ENCODE results near the gene MSL2.
"Not testable (repeated sequence)": the region's sequence is repeated elsewhere in the genome, so short reads cannot be mapped to it uniquely, and the experiment has no call there.

MSL2 gene

DNA sequence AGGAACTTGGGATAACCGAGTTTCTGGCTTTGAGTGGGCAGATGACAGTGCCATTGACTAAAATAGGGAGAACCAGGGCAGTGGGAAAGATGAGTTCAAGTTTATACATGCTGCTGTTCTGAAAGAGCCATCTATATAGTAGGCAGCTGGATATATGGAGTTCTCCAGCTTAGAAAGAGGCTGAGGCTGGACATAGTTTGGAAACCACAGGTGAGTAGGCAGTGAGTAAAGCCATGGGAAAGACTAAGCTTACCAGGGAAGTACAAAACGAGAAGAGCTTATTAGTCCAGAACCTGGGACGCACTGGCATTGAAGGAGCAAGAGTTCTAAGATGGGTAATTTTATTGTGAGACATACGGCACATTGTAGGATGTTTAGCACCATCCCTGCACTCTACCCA lies 54.2 kb downstream of the MSL2 start:
- DNase-seq: no peak

DNA sequence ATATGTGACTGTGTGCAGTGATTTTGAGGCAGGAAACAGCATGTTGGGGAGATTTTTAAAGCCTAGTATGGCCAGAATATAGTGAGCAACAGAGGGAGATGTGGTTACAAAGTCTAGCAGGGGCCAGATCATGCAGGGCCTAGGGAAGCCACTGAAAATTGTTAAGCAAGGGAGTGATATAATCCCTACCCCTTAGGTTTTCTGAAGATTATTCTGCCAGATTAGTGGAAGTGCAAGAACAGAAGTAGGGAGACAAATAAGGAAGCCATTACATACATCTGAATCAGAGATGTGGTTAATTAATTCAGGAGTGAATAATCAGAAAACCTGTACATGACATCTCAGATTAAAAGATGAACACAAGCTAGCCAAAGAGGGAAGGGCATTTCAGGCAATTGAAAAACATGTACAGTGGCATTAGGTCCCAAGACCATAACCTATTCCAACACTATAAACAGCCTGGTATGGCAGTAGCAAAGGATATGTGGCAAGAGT lies 54.8 kb downstream of the MSL2 start:
- no peak for DNase-seq

DNA sequence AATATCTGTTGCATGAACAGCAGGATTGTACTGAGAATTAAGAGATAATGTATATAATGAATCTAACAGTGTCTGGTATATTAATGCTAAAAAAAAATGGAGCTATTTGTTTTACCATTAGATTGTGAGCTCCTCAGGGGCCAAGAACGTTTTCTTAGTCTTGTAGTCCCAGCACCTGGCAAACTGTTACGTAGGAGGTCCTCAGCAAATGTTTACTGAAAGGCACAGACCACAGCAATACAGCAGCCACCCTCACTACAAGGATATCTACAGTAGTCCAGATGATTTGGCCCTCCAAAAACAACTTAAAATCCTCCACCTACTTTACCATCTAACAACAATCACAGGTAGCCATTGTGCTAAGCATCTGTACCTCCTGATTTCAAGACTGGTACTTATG lies 59.7 kb downstream of the MSL2 start:
- peak; percentile 46 to 71 for DNase-seq

- no peak for DNase-seq
Measured at GRCh38 chr3:136135039-136135802, 60.9 kb downstream of the MSL2 start.

DNA sequence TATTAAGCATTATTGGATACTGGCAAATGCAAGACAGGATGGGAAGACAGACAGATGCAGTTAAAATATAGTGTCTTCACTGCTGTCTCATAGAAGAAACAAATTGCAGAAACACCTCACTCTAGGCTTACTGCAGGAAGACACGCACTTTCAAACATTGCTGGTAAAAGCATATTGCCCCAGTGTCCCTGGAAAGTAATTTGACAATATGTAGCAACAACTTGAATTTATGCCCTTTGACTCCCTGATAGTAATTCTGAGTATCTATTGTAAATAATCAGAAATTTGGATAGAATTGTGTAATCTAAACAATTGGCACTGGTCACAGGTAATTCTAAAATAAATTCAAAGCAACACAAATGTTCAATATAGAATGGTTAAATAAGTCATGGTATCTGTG lies 62.0 kb downstream of the MSL2 start:
- no peak for DNase-seq

DNA sequence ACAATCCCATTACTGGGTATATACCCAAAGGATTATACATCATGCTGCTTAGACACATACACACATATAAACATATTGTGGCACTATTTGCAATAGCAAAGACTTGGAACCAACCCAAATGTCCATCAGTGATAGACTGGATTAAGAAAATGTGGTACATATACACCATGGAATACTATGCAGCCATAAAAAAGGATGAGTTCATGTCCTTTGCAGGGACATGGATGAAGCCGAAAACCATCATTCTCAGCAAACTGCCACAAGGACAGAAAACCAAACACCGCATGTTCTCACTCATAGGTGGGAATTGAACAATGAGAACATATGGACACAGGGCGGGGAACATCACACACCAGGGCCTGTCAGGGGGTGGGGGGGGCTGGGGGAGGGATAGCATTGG lies 64.5 kb downstream of the MSL2 start:
- DNase-seq: not testable (repeated sequence)

DNA sequence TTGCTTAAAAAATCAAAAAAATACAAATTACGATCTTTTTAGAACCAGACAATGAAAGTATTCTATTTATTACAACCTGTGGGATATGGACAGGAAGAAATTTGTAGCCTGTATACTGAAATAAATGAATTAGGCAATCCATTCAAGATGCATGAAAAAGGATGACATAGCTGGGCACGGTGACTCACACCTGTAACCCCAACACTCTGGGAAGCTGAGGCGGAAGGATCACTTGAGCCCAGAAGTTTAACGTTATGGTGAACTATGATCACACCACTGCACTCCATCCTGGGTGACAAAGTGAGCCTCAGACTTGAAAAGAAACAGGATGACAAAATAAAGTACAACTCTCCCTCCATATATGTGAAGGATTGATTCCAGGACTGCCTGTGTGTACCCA lies 74.1 kb downstream of the MSL2 start:
- no peak for DNase-seq

- no peak for DNase-seq
Measured at GRCh38 chr3:136120373-136121348, 75.5 kb downstream of the MSL2 start.

DNA sequence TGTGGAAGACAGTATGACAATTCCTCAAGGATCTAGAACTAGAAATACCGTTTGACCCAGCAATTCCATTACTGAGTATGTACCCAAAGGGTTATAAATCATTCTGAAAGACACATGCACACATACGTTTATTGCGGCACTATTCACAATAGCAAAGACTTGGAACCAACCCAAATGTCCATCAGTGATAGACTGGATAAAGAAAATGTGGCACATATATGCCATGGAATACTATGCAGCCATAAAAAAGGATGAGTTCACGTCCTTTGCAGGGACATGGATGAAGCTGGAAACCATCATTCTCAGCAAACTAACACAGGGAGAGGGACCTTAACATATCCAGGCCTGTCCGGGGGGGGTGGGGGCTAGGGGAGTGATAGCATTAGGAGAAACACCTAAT lies 76.4 kb downstream of the MSL2 start:
- DNase-seq: not testable (repeated sequence)

DNA sequence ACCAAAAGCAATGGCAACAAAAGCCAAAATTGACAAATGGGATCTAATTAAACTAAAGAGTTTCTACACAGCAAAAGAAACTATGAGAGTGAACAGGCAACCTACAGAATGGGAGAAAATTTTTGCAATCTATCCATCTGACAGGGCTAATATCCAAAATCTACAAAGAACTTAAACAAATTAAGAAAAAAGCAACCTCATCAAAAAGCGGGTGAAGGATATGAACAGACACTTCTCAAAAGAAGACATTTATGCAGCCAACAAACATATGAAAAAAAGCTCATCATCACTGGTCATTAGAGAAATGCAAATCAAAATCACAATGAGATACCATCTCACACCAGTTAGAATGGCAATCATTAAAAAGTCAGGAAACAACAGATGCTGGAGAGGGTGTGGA lies 76.8 kb downstream of the MSL2 start:
- DNase-seq: not testable (repeated sequence)

- no peak for DNase-seq
Measured at GRCh38 chr3:136114421-136114820, 81.7 kb downstream of the MSL2 start.

DNA sequence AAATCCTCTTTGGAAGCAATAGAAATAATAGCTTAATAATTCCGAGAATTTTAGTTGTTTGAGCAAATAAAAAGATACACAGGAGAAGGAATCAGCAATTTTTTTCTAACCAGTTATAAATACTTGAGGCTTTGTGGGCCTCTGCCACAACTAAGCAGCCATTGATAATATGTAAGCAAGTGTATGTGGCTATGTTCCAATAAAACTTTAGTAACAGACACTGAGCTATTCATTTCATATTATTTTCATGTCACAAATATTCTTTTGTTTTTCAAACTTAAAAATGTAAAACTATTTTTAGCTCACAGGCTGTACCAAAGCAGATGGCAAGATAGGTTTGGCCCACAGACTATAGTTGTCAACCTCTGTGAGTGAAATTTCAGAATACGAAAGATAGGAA lies 85.7 kb downstream of the MSL2 start:
- no peak for DNase-seq

DNA sequence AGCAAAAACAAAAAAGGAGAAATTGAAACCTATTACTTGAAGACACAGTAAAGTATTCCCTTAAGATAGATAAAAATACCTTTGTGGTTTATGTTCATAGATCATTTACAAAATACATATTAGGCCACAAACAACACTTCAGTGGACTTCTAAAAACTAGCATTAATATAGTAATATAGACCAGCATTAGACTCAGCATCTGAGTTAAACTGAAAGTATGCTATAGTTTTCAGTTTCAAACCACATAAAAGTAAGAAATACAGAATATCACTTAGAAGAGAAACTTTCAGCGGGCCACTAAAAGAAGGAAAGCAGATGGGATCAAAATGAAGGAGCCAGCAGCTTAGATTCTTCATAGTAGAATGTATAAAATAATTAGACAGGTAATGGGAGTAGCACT lies 86.6 kb downstream of the MSL2 start:
- DNase-seq: no peak

- DNase-seq: no peak
Measured at GRCh38 chr3:136106101-136106500, 90.0 kb downstream of the MSL2 start.

DNA sequence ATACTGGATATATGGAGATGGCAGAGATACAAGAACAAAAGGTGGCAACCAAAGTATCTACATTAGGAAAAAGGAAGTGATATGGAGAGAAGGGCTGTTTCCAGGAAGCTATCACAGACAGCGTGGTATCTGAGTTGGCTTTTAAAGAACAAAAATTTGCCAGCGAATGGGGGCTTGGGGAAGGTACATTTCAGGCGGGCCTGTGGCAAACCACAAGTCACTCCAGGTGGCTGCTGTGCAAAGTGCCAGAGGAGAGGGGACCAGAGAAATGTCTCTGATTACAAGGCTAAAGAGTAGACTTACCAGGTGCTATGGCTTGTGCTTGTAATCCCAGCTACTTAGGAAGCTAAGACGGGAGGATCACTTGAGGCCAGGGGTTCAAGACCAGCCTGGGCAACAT lies 91.1 kb downstream of the MSL2 start:
- no peak for DNase-seq

All from SHP77 (cell line).